Kidney capillary endothelial cell (primary cell): ENCODE data around the gene NDST1.

ENCODE experiments used
- DNase-seq: peaks from one replicate; pipeline ENCODE4 v3.0.0-alpha.2; 2018; ENCODE audit warnings: low spot score

The NDST1 gene

GRCh38 chr5:150489360-150490295 lies 18.3 kb upstream of the NDST1 start:
- DNase-seq, result no peak

GRCh38 chr5:150490296-150490669 lies 17.6 kb upstream of the NDST1 start:
- no peak for DNase-seq

GRCh38 chr5:150490754-150491153 lies 17.2 kb upstream of the NDST1 start:
- no peak for DNase-seq

GRCh38 chr5:150491876-150492275 lies 16.1 kb upstream of the NDST1 start:
- no peak for DNase-seq

GRCh38 chr5:150492621-150493020 lies 15.3 kb upstream of the NDST1 start:
- peak; percentile 63 for DNase-seq

DNA sequence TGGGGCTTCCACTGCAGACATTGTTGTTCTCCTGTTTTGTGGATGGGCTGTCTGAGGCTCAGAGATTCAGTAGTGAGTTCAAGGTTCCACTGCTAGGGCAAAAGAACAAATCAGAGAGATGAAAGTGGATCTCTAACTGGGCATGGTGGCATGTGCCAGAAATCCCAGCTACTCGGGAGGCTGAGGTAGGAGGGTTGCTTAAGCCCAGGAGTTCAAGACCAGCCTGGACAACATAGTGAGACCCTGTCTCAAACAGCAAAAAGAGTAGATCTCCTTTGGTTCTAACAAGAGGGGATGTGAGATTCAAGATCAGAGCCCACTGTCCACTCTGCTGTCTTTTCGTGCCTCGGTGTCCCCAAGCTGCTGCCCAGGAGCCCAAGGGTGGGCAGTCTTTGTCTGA lies 11.8 kb upstream of the NDST1 start:
- no peak for DNase-seq

DNA sequence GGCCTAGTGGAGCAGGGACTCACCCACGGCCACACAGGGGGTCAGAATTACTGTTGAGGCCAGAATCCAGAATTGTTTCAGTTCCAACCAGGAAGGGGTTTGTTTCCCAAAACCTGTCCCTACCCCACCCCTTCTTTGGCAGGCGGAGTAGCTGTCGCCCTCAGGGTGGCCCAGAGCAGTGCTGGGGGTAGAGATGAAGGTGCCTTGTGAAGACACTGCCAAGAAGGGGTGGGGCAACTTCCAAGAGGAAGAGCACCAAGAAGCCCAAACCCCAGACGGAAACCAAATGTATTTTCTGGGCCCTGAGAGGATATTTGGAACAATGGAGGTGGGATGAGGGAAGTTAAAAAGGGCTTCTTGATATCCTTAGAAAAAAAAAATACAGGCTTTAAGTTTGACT lies 11.4 kb upstream of the NDST1 start:
- DNase-seq, result no peak

GRCh38 chr5:150497274-150497988 lies 10.5 kb upstream of the NDST1 start:
- DNase-seq, result peak; percentile 91

DNA sequence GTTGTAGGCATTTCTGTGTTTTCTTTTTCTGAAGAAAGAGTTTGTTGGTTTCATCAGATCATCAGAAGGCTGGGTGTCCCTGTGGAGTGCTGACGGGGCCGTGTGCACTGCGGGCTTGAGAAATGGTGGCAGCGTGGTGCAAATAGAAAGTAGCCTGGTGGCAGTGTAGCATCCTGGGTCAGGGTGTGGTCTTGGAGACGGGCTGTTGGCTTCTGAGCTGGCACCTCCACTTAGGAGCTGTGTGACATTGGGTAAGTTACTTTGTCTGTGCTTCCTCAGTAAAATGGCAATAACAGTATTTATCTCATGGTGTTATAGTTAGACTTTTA lies 10.0 kb upstream of the NDST1 start:
- no peak for DNase-seq

GRCh38 chr5:150498501-150498900 lies 9.4 kb upstream of the NDST1 start:
- DNase-seq, result no peak

DNA sequence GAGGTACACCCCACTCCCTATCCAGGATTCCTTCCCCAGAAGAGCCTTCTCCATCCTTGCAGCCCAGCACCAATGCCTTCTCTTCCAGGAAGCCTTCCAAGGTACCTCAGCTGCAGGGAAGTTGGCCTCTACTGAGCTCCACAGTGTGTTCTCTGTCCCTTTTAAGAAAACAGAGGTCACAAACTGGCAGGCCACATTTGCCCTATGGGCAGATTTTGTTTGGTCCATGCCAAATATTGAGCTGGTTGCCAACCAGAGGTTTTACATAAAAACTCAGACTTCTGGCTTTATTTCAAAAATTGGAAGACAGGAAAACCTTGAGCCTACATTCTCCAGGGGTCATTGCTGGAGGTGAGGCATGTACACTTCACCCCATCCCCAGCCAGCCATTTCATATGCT lies 9.0 kb upstream of the NDST1 start:
- DNase-seq, result no peak

GRCh38 chr5:150499437-150499956 lies 8.4 kb upstream of the NDST1 start:
- no peak for DNase-seq

- DNase-seq, result no peak
Measured at GRCh38 chr5:150500328-150500841, 7.5 kb upstream of the NDST1 start.

DNA sequence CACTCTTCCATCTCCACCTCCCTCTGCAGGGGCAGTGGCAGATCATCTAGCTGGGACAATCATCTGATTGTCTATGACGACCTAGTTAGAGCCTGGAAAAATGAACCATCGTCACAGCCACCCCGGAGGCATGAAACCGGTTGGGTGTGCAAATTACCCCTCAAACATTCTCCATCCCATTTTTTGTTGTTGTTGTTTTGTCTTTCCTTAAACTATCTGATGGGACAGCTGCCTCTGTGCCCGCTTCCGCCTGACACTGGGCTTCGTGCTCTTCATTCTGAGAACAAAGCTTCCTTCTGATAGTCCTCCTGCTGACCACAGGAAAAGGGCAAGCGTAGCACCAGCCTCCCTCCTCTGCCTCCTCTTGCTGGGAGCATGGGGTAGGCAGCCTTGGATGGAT lies 7.0 kb upstream of the NDST1 start:
- DNase-seq, result no peak

- DNase-seq, result no peak
Measured at GRCh38 chr5:150502106-150502505, 5.8 kb upstream of the NDST1 start.

GRCh38 chr5:150502847-150503246 lies 5.1 kb upstream of the NDST1 start:
- no peak for DNase-seq

GRCh38 chr5:150503386-150503785 lies 4.5 kb upstream of the NDST1 start:
- no peak for DNase-seq

- DNase-seq, result no peak
Measured at GRCh38 chr5:150503977-150504620, 3.8 kb upstream of the NDST1 start.

GRCh38 chr5:150505041-150505511 lies 2.9 kb upstream of the NDST1 start:
- no peak for DNase-seq

DNA sequence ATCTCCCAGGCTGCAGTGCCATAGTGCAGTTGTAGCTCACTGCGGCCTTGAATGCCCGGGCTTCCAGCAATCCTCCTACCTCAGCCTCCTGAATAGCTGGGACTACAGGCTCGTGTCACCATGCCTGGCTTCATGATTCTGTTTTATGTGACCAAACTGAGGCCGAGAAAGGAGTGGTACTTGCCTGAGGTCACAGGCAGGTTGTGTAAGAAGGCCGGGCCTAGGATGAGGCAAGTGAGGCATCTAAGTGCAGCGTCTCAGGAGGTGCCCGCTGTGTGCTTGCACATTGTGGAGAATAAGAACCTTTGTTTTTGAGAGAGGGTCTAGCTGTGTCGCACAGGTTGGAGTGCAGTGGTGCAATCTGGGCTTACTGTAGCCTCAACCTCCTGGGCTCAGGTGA lies 2.1 kb upstream of the NDST1 start:
- no peak for DNase-seq

DNA sequence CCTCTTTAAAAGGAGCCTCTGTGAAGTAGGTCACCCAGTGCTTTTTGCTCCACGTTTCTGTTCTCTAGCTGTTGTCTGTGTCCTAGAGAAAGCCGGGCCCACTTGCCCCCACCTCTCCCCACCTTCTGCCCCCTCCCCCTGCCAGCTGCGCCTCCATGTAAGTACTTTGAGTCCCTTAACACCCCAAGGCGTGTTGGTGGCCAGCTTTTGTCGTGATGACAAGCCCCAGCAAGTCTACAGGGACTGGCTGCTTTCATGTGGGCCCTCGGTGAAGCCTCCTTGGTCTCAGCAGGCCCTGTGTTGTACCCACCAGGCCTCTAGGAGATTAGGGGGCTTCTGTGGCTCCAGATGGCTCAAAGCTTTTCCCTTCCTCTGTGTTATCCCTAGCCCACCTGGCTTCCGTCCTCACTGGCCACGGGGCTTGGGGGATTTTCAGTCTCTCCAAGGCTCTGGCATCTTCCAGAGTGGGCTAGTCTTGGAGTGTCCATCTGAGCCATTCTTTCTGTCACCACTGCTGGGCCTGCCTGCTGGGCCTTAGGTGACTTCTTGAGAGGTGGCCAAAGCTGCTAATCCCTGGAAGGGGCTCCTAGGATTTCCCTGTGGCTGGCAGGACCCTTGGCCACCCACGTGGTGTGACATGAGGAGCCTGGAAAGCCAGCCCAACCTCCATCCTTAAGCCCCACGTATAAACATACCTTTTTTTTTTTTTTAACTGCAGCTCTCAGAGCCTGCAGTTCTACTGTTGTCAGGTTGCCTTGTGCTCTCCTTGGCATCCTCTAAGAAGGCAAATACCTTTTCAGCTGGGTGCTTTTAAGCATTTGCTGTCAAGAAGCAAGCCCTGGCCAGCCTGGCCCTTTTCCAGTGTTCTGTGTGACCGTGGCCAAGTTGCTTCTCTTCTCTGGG lies 1.1 kb upstream of the NDST1 start:
- DNase-seq, result no peak
